Measurements from ENCODE around the gene TJP3.

Gene TJP3

GRCh38 chr19:3671680-3672574, 36.3 kb upstream of the TJP3 start:
- DNase-seq, result peak; percentile 71 to 74

DNA sequence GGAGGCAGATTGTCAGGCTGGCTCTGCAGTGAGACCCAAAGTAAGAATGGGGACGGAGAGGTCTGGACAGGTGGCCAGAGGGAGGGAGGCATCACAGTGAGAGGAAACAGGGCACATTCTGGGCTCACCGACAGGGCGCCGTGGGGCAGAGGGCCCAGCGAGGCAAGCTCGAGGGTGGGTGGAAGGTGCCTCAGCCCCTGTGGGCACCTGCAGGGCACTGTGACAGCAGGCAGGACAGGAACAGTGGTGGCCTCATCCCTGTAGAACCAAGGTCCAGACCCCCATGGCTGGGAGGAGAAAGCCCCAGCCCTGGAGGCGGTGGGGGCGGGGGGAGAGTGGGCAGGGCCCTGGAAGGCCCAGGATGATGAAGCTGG, 35.6 kb upstream of the TJP3 start:
- no peak for DNase-seq

- no peak for DNase-seq
These were observed 35.2 kb upstream of the TJP3 start for GRCh38 chr19:3672993-3673392.

DNA sequence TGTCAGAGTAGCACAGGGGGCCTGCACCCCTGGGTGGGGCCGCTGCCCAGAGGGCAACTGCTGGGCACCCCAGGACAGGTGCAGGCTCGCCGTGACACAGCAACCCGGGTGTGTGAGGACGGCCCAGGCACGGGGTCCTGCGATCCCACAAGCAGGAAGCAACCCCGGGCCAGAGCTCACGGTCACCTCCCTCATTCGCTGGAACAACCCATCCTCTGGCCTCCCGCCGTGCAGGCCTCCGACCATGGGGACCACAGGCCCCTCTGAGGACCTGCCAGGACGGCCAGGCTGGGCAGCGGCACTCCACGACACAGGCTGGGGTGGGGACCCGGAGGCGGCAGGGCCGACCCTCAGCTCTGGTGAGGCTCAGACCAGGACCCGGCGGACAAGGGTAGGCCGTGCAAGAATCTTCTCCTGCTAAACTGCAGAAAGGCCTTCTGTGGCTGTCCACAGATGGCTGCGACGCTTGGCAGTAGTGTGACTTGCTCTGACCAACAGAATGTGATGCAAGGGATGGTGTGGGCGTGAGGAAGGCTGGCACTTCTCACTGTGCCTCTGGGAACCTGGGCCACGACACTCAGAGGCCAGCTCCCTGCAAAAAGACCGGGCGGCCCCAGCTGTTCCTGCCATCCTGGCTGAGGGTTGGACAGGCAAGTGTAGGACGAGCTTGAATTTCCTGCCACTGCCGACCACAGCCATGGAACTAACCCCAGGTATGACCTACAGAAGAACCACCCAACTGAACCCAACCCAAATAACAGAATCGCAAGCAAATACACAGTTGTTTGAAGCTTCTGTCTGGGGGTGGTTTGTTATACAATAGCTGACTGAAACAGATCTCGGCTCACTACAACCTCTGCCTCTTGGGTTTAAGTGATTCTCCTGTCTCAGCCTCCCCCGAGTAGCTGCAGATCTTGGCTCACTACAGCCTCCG, 34.4 kb upstream of the TJP3 start:
- DNase-seq, result no peak

DNA sequence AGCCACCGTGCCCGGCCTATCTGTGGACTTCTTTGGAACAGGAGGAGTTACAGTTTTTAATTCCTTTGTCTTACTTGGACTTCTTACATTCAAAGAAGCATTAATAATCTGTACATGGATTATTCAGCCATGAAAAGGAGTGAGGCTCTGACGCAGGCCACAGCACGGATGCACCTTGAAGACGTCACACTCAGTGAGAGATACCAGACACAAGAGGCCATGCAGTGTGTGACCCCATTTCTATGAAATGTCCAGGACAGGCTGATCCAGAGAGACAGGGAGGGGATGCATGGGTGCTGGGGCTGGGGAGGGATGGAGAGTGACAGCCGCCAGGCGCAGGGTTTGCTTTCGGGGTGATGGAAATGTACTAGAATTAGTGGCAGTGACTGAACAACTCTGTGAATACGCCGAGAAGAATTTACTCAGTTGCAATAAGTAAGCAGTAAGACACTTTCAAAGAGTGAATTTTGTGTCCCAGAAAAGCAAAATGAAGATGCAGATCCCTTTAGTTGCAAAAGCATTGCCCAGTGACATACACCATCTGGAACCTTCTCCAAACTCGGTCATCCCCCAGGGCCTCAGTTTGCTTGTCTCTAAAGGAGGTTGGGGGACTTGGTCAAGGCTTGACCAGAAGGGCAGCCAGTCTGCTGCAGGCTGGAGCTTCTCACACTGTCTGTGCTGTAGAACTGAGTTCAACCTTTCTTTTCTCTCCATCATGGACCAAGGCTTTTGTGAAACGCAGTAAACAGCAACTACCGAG, 33.2 kb upstream of the TJP3 start:
- DNase-seq, result no peak

DNA sequence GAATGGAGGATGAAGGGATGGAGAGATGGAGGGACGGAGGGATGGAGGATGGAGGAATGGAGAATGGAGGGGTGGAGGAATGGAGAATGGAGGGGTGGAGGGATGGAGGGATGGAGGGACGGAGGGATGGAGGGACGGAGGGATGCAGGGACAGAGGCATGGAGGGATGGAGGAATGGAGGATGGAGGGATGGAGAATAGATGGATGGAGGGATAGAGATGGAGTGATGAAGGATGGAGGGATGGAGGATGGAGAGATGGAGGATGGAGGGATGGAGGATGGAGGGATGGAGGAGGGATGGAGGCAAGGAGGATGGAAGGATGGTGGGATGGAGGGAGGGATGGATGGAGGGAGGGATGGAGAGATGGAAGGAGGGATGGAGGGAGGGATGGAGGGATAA, 30.0 kb upstream of the TJP3 start:
- DNase-seq, result no peak

DNA sequence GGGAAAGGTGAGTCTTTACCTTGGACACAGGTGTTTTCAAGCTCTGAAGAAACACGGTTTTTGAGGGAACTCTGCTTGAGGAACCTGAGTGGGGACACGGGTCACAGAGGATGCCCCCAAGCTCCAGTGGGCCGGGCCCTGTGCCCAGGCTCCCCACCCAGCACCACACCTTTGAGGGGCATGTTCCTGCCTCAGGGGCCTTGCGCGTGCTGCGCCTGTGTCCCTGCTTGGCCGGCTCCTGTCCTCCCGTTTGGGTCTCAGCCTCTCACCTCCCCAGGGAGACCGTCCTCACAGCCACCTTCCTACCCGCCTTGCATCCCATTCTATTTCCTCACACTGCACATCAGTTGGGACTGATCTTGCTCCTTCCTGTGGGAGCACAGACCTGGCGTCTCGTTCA, 29.0 kb upstream of the TJP3 start:
- DNase-seq, result no peak

DNA sequence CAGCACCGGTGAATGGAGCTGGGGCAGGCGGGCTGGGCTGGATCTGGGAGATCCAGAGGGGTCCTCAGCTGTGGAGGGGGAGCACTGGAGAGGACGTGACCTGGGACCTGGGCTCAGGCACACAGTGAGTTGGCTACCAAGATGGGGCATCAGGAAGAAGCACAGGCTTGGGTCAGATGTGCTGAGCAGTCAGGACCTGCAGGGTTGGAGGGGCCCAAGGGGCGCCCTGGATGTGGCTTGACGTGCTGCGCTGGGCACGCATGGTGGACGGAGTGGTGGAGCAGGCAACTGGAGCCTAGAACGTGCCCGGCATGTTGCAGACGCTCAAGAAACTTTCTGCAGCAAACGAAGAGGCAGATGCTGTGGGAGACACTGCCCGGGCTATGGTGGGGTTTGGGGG, 28.6 kb upstream of the TJP3 start:
- no peak for DNase-seq

DNA sequence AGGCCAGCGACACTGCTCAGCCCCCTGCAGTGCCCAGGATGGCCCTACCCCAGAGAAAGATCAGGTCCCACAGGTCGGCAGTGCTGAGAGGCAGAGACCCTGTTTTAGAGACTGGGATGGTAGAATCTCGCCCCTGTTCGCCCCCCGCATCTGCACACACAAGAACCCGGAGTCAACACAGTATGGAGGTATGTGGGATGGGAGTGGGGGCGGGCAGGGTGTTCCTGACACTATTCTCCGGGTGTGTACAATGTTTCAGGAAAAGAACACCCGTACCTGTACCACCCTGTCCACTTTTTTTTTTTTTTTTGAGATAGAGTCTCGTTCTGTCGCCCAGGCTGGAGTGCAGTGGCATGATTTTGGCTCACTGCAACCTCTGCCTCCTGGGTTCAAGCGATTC, 27.2 kb upstream of the TJP3 start:
- no peak for DNase-seq

DNA sequence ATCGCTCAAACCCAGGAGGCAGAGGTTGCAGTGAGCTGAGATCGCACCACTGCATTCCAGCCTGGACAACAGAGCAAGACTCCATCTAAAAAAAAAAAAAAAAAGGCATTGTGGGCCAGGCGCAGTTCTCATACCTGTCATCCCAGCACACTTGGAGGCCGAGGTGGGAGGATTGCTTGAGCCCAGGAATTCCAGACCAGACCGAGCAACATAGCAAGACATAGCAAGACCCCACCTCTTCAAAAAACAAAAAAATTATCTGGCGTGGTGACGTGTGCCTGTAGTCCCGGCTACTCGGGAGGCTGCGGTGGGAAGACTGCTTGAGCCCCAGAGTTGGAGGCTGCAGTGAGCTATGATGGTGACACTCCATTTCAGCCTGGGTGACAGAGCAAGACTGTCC, 25.9 kb upstream of the TJP3 start:
- no peak for DNase-seq

- no peak for DNase-seq
These were observed 25.3 kb upstream of the TJP3 start for GRCh38 chr19:3682741-3683404.

- DNase-seq, result no peak
These were observed 24.7 kb upstream of the TJP3 start for GRCh38 chr19:3683405-3684053.

DNA sequence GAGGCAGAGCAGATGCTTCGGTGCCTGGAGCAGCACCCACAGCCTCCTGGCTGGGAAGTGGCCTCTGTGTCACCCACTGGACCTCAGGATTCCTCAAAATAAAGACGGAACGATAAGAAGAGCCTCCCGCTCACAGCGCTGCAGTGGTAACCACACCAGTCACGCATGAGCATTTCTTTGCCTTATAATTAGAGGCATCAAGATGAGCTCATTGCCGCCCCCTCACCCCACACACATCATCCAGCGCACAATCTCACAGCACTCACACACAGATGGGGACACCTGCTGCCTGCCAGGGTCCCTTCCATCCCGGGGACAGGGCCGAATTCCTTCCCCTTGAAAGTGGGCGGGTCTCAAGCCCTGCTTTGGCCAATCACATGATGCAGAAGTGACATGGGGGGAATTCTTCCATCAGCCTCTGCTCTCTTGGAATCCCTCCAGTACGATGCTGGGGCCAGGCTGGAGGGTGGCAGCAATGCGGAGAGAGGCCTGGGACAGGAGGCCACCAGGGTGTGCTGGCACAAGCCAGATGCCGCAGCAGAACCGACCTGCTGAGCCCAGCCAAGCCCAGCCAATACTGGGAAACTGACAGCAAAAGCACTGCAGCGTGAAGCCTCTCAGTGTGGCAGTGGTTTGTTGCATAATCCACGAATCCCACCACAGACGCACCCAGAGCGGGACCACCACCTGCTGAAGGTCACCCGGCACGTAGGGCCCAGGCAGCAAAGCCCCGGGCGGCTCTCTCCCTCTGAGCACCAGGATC, 23.9 kb upstream of the TJP3 start:
- no peak for DNase-seq

GRCh38 chr19:3684817-3685410, 23.3 kb upstream of the TJP3 start:
- DNase-seq, result no peak

- DNase-seq, result no peak
These were observed 20.8 kb upstream of the TJP3 start for GRCh38 chr19:3687393-3687773.

DNA sequence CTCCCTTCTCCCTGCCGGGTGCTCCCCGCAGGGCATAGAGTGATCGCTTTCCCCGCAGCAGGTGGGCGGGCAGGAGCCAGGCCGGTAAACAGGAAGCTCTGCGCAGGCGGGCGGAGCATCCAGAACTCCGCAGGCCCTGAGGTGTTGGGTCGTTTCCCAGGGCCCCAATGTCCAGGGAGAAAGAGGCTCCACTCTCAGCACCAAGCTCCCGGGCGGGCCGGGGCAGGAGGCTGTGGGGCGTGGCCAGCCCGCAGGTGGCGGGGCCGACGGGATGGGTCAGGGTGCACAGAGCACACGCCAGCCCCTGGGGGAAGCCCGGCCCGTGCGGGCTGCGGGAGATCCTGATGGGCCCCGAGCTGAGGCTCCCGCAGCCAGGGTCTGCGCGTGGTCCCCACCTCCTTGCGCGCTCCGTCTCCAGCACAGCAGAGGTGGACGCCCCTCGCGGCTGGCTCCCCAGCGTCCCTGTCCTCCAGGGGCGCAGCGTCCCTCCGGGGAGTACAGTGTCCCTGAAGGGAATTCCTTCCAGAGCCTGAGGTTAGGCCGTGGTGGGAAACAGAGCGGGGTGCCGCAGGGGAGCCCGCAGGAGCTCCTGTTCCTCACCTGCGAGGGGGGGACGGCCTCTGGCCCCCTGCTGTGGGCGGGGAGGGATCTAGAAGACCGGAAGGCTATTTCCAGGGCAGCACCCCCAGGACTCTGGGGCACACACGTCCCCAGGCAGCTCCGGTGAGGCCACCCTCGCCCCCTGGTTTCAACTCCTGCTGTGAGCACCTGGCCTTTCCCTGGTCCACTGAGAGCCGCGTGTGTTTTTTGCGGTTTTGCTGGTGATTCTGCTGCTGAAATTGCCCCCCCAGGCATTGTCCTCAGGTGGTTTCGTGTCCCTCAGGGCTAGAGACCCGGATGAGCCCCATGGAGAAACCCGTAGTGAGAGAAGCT, 20.1 kb upstream of the TJP3 start:
- DNase-seq, result peak; percentile 47 to 66

DNA sequence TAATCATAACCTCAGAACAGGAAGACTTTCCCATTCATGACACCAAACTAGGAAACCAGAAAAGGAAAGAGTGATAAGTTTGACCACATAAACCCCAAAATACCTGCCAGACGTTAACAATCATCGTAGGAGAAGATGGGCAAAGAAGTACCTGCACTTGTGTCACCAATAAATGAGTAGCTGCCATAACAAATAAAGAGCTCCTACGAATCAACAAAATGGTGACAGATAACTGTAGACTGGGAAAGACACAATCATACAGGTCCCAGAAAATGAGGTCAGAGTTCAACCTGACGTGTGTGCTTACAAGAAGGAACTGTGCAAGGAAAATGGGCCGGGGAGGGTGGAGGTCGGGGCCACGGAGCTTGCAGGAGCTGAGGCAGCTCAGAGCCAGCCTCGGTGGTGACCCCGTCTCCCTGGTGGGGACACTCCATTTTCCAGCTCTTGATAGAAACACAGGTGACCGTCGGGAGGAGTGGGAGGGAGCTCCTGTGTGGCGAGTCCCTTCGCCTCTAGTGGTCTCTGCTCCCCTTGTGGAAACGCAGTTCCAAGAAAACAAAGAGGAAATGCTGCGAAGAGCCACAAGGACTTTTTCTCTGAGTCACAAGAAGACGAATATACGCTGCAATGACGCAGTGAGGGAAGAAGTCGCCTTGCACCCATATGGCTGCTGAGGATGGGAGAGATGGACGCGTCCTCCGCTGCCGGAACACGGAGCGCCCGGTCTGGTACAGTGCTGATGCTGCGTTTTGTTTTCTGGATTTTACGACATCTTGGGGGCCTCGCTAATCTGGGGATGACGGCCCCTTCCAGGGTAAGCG, 17.4 kb upstream of the TJP3 start:
- DNase-seq, result peak; percentile 50 to 61

GRCh38 chr19:3691372-3691716, 16.8 kb upstream of the TJP3 start:
- no peak for DNase-seq

GRCh38 chr19:3691726-3692125, 16.5 kb upstream of the TJP3 start:
- DNase-seq, result no peak
